Neural cell (in vitro differentiated cells): ENCODE results near the gene RABGGTA.

Experiments
- EZH2 ChIP-seq: fragments of 200-600, 300-800 bp; shearing (Covaris generic), sonication (generic); IDR thresholded peaks from 2 replicates; pipeline ENCODE4 v1.6.1; 2014; ENCODE audit warnings: antibody characterized with exemption, low read length, borderline replicate concordance, mild to moderate bottlenecking; ENCODE audit not compliant: insufficient read depth, poor library complexity, severe bottlenecking
- RAD21 ChIP-seq: fragments of 450-650 bp; conservative IDR thresholded peaks from 2 replicates; pipeline ENCODE4 v1.6.1; 2014; ENCODE audit warnings: antibody characterized with exemption, mild to moderate bottlenecking, moderate library complexity
- SMC3 ChIP-seq: fragments of 450-650 bp; conservative IDR thresholded peaks from 2 replicates; pipeline ENCODE4 v1.6.1; 2014; ENCODE audit warnings: antibody characterized with exemption, mild to moderate bottlenecking, moderate library complexity; ENCODE audit not compliant: poor library complexity
- TF ChIP-seq, protein P1 (sequence below): fragments of 450-650 bp; IDR thresholded peaks from 2 replicates; pipeline ENCODE4 v1.5.1; 2014; ENCODE audit warnings: antibody characterized with exemption, mild to moderate bottlenecking, moderate library complexity; ENCODE audit not compliant: poor library complexity, severe bottlenecking

DNA sequence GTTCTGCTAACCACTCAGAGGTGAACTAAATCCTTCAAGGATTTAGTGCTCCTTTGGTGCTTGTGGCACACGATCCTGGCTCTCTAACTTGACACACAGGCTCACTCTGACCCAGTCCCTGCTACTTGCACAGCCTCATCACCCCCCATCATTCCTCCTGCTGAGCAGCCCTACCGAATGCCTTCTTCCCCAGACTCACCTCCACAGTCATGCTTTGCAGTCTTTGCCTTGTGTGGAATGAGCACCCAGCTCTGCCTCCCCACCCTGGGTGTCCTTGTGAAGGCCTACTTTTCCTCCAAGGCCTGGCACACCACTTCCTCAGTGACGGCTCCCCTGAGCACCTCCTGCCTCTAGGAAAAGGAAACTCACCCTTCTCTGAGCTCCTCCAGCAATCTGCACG is 21.0 kb downstream of the RABGGTA start:
- TF ChIP-seq, protein P1, sequence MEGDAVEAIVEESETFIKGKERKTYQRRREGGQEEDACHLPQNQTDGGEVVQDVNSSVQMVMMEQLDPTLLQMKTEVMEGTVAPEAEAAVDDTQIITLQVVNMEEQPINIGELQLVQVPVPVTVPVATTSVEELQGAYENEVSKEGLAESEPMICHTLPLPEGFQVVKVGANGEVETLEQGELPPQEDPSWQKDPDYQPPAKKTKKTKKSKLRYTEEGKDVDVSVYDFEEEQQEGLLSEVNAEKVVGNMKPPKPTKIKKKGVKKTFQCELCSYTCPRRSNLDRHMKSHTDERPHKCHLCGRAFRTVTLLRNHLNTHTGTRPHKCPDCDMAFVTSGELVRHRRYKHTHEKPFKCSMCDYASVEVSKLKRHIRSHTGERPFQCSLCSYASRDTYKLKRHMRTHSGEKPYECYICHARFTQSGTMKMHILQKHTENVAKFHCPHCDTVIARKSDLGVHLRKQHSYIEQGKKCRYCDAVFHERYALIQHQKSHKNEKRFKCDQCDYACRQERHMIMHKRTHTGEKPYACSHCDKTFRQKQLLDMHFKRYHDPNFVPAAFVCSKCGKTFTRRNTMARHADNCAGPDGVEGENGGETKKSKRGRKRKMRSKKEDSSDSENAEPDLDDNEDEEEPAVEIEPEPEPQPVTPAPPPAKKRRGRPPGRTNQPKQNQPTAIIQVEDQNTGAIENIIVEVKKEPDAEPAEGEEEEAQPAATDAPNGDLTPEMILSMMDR: no peak
- TF ChIP-seq RAD21 (no peak), EZH2 (no peak), SMC3 (no peak)
